Upper lobe of left lung (tissue), 6 donors: ENCODE results near the gene TTC4. TPM values are rescaled to one million over a fixed set of nuclear protein-coding genes. Genes with fewer than 3 reads are reported as not detected.
A peak's percentile ranks its signal among the peaks of the same experiment; 100 is the strongest.

Experiments used
- ATAC-seq, 2 donors: fragments of 200-7000 bp; cut with Tn5 transposase; one replicate each; pipeline ENCODE4 v1.9.1; 2022; ENCODE audit warnings: mild to moderate bottlenecking in 2 of 2, moderate library complexity in 2 of 2; ENCODE audit not compliant: low FRiP score in 2 of 2
- DNase-seq, 2 donors: peaks; one replicate each; pipeline ENCODE4 v3.0.0-alpha.2; 2019 to 2020
- H3K27ac ChIP-seq, 4 donors: fragments of 200-600 bp; sonication (generic); one replicate each; pipeline ENCODE4 v1.5.1; 2016 to 2019
- H3K27me3 ChIP-seq, 4 donors: fragments of 200-600 bp; sonication (generic); one replicate each; pipeline ENCODE4 v1.5.1; 2017 to 2019
- H3K36me3 ChIP-seq, 4 donors: fragments of 200-600 bp; sonication (generic); one replicate each; pipeline ENCODE4 v1.5.1; 2016 to 2019
- H3K4me1 ChIP-seq, 4 donors: fragments of 200-600 bp; sonication (generic); one replicate each; pipeline ENCODE4 v1.5.1; 2018 to 2019
- H3K4me3 ChIP-seq, 4 donors: fragments of 200-600 bp; sonication (generic); one replicate each; pipeline ENCODE4 v1.5.1; 2017 to 2019; ENCODE audit warnings: mild to moderate bottlenecking in 2 of 4, moderate library complexity in 1 of 4
- H3K9me3 ChIP-seq, 4 donors: fragments of 200-600 bp; sonication (generic); one replicate each; pipeline ENCODE4 v1.5.1; 2018 to 2019
- CTCF ChIP-seq, 6 experiments: fragments of 450-650 bp in 4 of 6; fragments of 200-600 bp in 2 of 6; sonication (generic) in 2 of 6; IDR thresholded peaks; one replicate each; pipeline ENCODE4 v1.5.1; 2016 to 2019; ENCODE audit warnings: antibody characterized with exemption in 6 of 6
- EP300 ChIP-seq, 4 donors: sonication (generic); formaldehyde crosslinking; IDR thresholded peaks; one replicate each; pipeline ENCODE4 v1.5.1; 2017; ENCODE audit warnings: antibody characterized with exemption in 4 of 4, control low read depth in 2 of 4
- POLR2A ChIP-seq, 4 donors: fragments of 450-650 bp; IDR thresholded peaks; one replicate each; pipeline ENCODE4 v1.5.1; 2016 to 2017; ENCODE audit warnings: antibody characterized with exemption in 4 of 4, mild to moderate bottlenecking in 2 of 4
- POLR2AphosphoS5 ChIP-seq, 2 donors: sonication (generic); formaldehyde crosslinking; IDR thresholded peaks; one replicate each; pipeline ENCODE4 v1.5.1; 2017; ENCODE audit warnings: antibody characterized with exemption in 2 of 2
- WGBS, 2 donors: methylation state at CpG; one replicate each; pipeline ENCODE4 v1.1.5; 2017 to 2018; 5-methylcytosine and 5-hydroxymethylcytosine counted together
- total RNA-seq, 6 donors: library from RNA; depleted of rRNA in 4 of 6; stranded (reverse); fragments of >200 nt in 4 of 6; gene quantifications; one replicate each; pipeline versions ENCODE4 v1.1.0 to v1.2.1, GENCODE V29; 2016 to 2021
- donor health status: DM: no; HTN: no; CAD: no; lungs with moderate emphysema.
- donor health status: DM: no; HTN: yes; CAD: no; lungs with severe emphysema.

TTC4 gene
- total RNA-seq, 6 donors from 2014 or later, result 6.1 to 28.1 (median 17.0) TPM

- DNase-seq, result no peak
- no peak for TF ChIP-seq POLR2AphosphoS5 (IDR thresholded peaks at IDR 0.05)
- no peak for TF ChIP-seq CTCF (IDR thresholded peaks at IDR 0.05)
- TF ChIP-seq POLR2A (IDR thresholded peaks at IDR 0.05), result no peak
- no peak for TF ChIP-seq EP300 (IDR thresholded peaks at IDR 0.05)
These were observed 30.2 kb downstream of the TTC4 start for GRCh38 chr1:54745864-54746263.

GRCh38 chr1:54748094-54748835, 32.6 kb downstream of the TTC4 start:
- Histone ChIP-seq H3K27me3 (no peaks in the 10 kb centered on the region), H3K4me1 (no peaks in the 10 kb centered on the region), H3K4me3 (no peak overlapping the region), H3K9me3 (no peaks in the 10 kb centered on the region), H3K27ac (no peak overlapping the region), H3K36me3 (peaks cover 0 to 3% (median 2%) of the 10 kb centered on the region in 4 donors)
- WGBS, 2 donors, result 83 to 88% methylated on average over 2 to 14 of the region's 14 CpGs
- ATAC-seq (no peak), DNase-seq (peak in 1 of 2 donors; percentile 66)
- no peak for TF ChIP-seq POLR2AphosphoS5 (IDR thresholded peaks at IDR 0.05)
- TF ChIP-seq CTCF (IDR thresholded peaks at IDR 0.05), result no peak
- no peak for TF ChIP-seq POLR2A (IDR thresholded peaks at IDR 0.05)
- no peak for TF ChIP-seq EP300 (IDR thresholded peaks at IDR 0.05)

More at GRCh38 chr1:54745864-54746263, 30.2 kb downstream of the TTC4 start:
- no peak overlapping the region for H3K4me3 ChIP-seq
- no peaks in the 10 kb centered on the region for H3K9me3 ChIP-seq
- no peaks in the 10 kb centered on the region for H3K27me3 ChIP-seq
- 93 to 96% methylated on average over 3 to 4 of the region's 4 CpGs for WGBS, 2 donors
- no peak for ATAC-seq
- H3K27ac ChIP-seq, result no peak overlapping the region
- H3K36me3 ChIP-seq, result peaks cover 8 to 27% (median 17%) of the 10 kb centered on the region in 4 donors
- no peaks in the 10 kb centered on the region for H3K4me1 ChIP-seq

GRCh38 chr1:54750596-54750995, 34.9 kb downstream of the TTC4 start:
- TF ChIP-seq EP300 (IDR thresholded peaks at IDR 0.05), result no peak
- no peak for TF ChIP-seq POLR2A (IDR thresholded peaks at IDR 0.05)
- no peak for TF ChIP-seq POLR2AphosphoS5 (IDR thresholded peaks at IDR 0.05)
- no peak for TF ChIP-seq CTCF (IDR thresholded peaks at IDR 0.05)

GRCh38 chr1:54751426-54751825, 35.8 kb downstream of the TTC4 start:
- ATAC-seq, result no peak

More at GRCh38 chr1:54750596-54750995, 34.9 kb downstream of the TTC4 start:
- no peak overlapping the region for H3K27ac ChIP-seq
- DNase-seq (no peak), ATAC-seq (no peak)
- no peak overlapping the region for H3K4me3 ChIP-seq
- 61 to 67% methylated on average over 3 to 6 of the region's 6 CpGs for WGBS, 2 donors
- H3K27me3 ChIP-seq, result no peaks in the 10 kb centered on the region
- peaks cover 0 to 3% (median 0%) of the 10 kb centered on the region in 4 donors for H3K36me3 ChIP-seq
- H3K9me3 ChIP-seq, result no peaks in the 10 kb centered on the region
- no peaks in the 10 kb centered on the region for H3K4me1 ChIP-seq

More at GRCh38 chr1:54751426-54751825, 35.8 kb downstream of the TTC4 start:
- Histone ChIP-seq H3K9me3 (no peaks in the 10 kb centered on the region), H3K36me3 (peaks cover 0 to 12% (median 2%) of the 10 kb centered on the region in 4 donors), H3K27ac (no peak overlapping the region), H3K4me3 (no peak overlapping the region), H3K27me3 (no peaks in the 10 kb centered on the region), H3K4me1 (no peaks in the 10 kb centered on the region)
- TF ChIP-seq CTCF (IDR thresholded peaks at IDR 0.05), result no peak
- TF ChIP-seq POLR2A (IDR thresholded peaks at IDR 0.05), result no peak
- no peak for TF ChIP-seq POLR2AphosphoS5 (IDR thresholded peaks at IDR 0.05)
- TF ChIP-seq EP300 (IDR thresholded peaks at IDR 0.05), result no peak
- WGBS, 2 donors, result 73 to 76% methylated on average over 4 of the region's 4 CpGs
- no peak for DNase-seq
